WTC11 (cell line): Measurements from ENCODE around the gene FGA. TPM values are rescaled to one million over a fixed set of nuclear protein-coding genes. Genes with fewer than 3 reads are reported as not detected.

Source experiments
- ATAC-seq: fragments of 200-7000 bp; cut with Tn5 transposase; 2 replicates; pipeline ENCODE4 v1.10.0; 2021; ENCODE audit warnings: mild to moderate bottlenecking, moderate library complexity
- CTCF ChIA-PET: fragments of 300-600 bp; sonication (Branson Sonifier 250); formaldehyde crosslinking; loops from one replicate; lab custom pipeline; 2021; ENCODE audit warnings: antibody characterized with exemption; lab: Charles Lee
- POLR2A ChIA-PET: fragments of 350-600 bp; sonication (Branson Sonifier 250); formaldehyde crosslinking; loops from one replicate; lab custom pipeline; 2021; ENCODE audit warnings: antibody characterized with exemption; lab: Charles Lee
- DNase-seq: peaks from one replicate; pipeline ENCODE4 v3.0.0; 2021; ENCODE audit warnings: low spot score
- H3K27ac Mint-ChIP-seq: 2 replicates; pipeline ENCODE4 v1.8.0; 2021; ENCODE audit warnings: mixed read lengths
- H3K27me3 Mint-ChIP-seq: 2 replicates; pipeline ENCODE4 v1.8.0; 2021; ENCODE audit warnings: low read depth, mild to moderate bottlenecking, moderate library complexity, mixed read lengths
- H3K36me3 Mint-ChIP-seq: 2 replicates; pipeline ENCODE4 v1.8.0; 2021; ENCODE audit warnings: mixed read lengths
- H3K4me1 Mint-ChIP-seq: 2 replicates; pipeline ENCODE4 v1.8.0; 2022; ENCODE audit warnings: mixed read lengths
- H3K4me3 Mint-ChIP-seq: 2 replicates; pipeline ENCODE4 v1.8.0; 2021; ENCODE audit warnings: mild to moderate bottlenecking, moderate library complexity, mixed read lengths
- H3K9me3 Mint-ChIP-seq: 2 replicates; pipeline ENCODE4 v1.8.0; 2021; ENCODE audit warnings: mixed read lengths
- CREM ChIP-seq: sonication (generic); formaldehyde crosslinking; IDR thresholded peaks from 2 replicates; pipeline ENCODE4 v1.8.1; 2022; ENCODE audit warnings: mild to moderate bottlenecking, missing genetic modification reagents, moderate library complexity
- FOXJ3 ChIP-seq: sonication (generic); formaldehyde crosslinking; IDR thresholded peaks from 2 replicates; pipeline ENCODE4 v1.9.0; 2021; ENCODE audit warnings: missing genetic modification reagents, mild to moderate bottlenecking, borderline replicate concordance
- FOXK1 ChIP-seq: sonication (generic); formaldehyde crosslinking; IDR thresholded peaks from 2 replicates; pipeline ENCODE4 v1.8.0; 2022; ENCODE audit warnings: mild to moderate bottlenecking, moderate library complexity, missing genetic modification reagents
- KAT7 ChIP-seq: sonication (generic); formaldehyde crosslinking; IDR thresholded peaks from 2 replicates; pipeline ENCODE4 v1.8.1; 2023; ENCODE audit warnings: missing genetic modification reagents, mild to moderate bottlenecking, borderline replicate concordance
- PRRX2 ChIP-seq: fragments of 250-450 bp; sonication (Bioruptor Pico); IDR thresholded peaks from 2 replicates; pipeline ENCODE4 v1.8.0; 2021; ENCODE audit warnings: mild to moderate bottlenecking
- RELA ChIP-seq: sonication (generic); formaldehyde crosslinking; IDR thresholded peaks from 2 replicates; pipeline ENCODE4 v1.8.1; 2022; ENCODE audit warnings: missing genetic modification reagents, mild to moderate bottlenecking, borderline replicate concordance
- SMAD3 ChIP-seq: sonication (generic); formaldehyde crosslinking; IDR thresholded peaks from 2 replicates; pipeline ENCODE4 v1.8.0; 2022; ENCODE audit warnings: missing genetic modification reagents, mild to moderate bottlenecking, borderline replicate concordance
- TEAD1 ChIP-seq: sonication (generic); formaldehyde crosslinking; IDR thresholded peaks from 2 replicates; pipeline ENCODE4 v1.8.0; 2022; ENCODE audit warnings: mild to moderate bottlenecking, missing genetic modification reagents
- ZNF121 ChIP-seq: sonication (generic); formaldehyde crosslinking; IDR thresholded peaks from 2 replicates; pipeline ENCODE4 v1.8.0; 2023; ENCODE audit warnings: missing genetic modification reagents
- ZNF138 ChIP-seq: sonication (generic); formaldehyde crosslinking; conservative IDR thresholded peaks from 2 replicates; pipeline ENCODE4 v1.8.1; 2022; ENCODE audit warnings: mild to moderate bottlenecking, moderate library complexity, missing genetic modification reagents
- total RNA-seq: library from RNA; stranded (reverse); gene quantifications from 3 replicates; pipeline ENCODE4 v1.2.3, GENCODE V29; 2021
- TF ChIP-seq, protein P1 (sequence below): sonication (generic); formaldehyde crosslinking; IDR thresholded peaks from 2 replicates; pipeline ENCODE4 v1.8.0; 2022; ENCODE audit warnings: mild to moderate bottlenecking, missing genetic modification reagents
- TF ChIP-seq, protein P2 (sequence below): fragments of 250-450 bp; sonication (Bioruptor Pico); IDR thresholded peaks from 2 replicates; pipeline ENCODE4 v1.9.0; 2021; ENCODE audit warnings: mild to moderate bottlenecking, borderline replicate concordance
- TF ChIP-seq, protein P3 (sequence below): sonication (generic); formaldehyde crosslinking; IDR thresholded peaks from 2 replicates; pipeline ENCODE4 v1.8.0; 2022; ENCODE audit warnings: missing genetic modification reagents
- TF ChIP-seq, protein P4 (sequence below): sonication (generic); formaldehyde crosslinking; IDR thresholded peaks from 2 replicates; pipeline ENCODE4 v1.8.1; 2023; ENCODE audit warnings: mild to moderate bottlenecking, missing genetic modification reagents, borderline replicate concordance
- TF ChIP-seq, protein P5 (sequence below): sonication (generic); formaldehyde crosslinking; IDR thresholded peaks from 2 replicates; pipeline ENCODE4 v1.8.0; 2022; ENCODE audit warnings: mild to moderate bottlenecking, missing genetic modification reagents

The FGA gene
- total RNA-seq, 1 experiment from 2014 or later, result 3.2 TPM

DNA sequence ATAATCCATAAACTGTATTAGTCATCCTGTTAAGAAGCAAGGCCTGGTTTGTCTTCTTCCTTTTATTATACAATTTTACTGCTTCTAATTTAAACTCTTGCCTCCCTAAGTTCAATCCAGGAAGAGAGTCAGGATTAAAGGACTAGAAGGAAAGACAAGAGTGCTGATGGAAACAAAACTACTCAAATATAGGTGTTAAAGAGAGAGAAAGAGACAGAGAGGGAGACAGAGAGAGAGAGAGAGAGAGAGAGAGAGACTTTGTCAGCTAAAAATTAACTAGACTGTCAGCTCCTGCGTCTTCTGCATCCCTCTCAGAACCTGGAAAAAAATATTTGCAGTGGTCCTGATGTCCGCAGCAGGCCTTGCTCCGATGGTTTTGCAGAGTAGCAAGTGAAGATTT is 35.4 kb upstream of the FGA start:
- ChIA-PET POLR2A (no interaction called here), CTCF (interaction anchor here (0.6 to 6.5 kb wide), 20 partner anchors 7 to 745 kb away, joined by 3 to 96 read pairs (median 4); partner anchors contain the start of genes FGG and PLRG1)
- H3K9me3 Mint-ChIP-seq, result no peaks in the 10 kb centered on the region
- no peaks in the 10 kb centered on the region for H3K36me3 Mint-ChIP-seq
- H3K27ac Mint-ChIP-seq, result no peak overlapping the region
- ATAC-seq, result no peak
- TF ChIP-seq SMAD3, result no peak
- TF ChIP-seq, protein P1, sequence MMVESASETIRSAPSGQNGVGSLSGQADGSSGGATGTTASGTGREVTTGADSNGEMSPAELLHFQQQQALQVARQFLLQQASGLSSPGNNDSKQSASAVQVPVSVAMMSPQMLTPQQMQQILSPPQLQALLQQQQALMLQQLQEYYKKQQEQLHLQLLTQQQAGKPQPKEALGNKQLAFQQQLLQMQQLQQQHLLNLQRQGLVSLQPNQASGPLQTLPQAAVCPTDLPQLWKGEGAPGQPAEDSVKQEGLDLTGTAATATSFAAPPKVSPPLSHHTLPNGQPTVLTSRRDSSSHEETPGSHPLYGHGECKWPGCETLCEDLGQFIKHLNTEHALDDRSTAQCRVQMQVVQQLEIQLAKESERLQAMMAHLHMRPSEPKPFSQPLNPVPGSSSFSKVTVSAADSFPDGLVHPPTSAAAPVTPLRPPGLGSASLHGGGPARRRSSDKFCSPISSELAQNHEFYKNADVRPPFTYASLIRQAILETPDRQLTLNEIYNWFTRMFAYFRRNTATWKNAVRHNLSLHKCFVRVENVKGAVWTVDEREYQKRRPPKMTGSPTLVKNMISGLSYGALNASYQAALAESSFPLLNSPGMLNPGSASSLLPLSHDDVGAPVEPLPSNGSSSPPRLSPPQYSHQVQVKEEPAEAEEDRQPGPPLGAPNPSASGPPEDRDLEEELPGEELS (CRISPR knock-in tag), result no peak
- TF ChIP-seq, all 79 proteins: peak for 0
- peaks cover 10% of the 10 kb centered on the region for H3K27me3 Mint-ChIP-seq
- no peak overlapping the region for H3K4me3 Mint-ChIP-seq
- DNase-seq, result no peak
- peaks cover 2% of the 10 kb centered on the region; the same call in 1 of the 2 replicates for H3K4me1 Mint-ChIP-seq

DNA sequence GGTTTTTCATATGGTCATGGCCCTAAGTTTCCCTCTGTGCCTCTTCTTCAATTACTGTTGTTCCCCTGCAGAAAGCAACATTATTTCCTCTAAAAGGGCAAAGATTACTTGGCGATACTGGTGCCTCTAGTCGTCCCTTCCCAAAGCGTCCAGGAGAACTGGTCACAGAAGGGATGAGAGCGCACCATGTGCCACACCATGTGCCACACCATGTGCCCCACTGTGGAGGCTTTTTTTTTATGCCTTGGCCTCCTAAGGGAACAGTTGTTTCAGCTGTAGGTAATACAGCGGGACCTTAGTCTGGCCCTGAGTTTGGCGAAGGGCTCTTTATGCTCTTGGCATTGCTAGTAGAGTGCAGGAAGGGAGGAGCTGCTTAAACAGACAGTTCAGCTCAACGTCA is 33.5 kb upstream of the FGA start:
- DNase-seq, result no peak
- peaks cover 10% of the 10 kb centered on the region for H3K27me3 Mint-ChIP-seq
- ChIA-PET POLR2A (no interaction called here), CTCF (interaction anchor here (4.2 to 6.5 kb wide), 2 partner anchors 65 to 72 kb away, joined by 19 to 96 read pairs; no protein-coding TSS in a partner anchor)
- H3K36me3 Mint-ChIP-seq, result no peaks in the 10 kb centered on the region
- TF ChIP-seq, protein P2, sequence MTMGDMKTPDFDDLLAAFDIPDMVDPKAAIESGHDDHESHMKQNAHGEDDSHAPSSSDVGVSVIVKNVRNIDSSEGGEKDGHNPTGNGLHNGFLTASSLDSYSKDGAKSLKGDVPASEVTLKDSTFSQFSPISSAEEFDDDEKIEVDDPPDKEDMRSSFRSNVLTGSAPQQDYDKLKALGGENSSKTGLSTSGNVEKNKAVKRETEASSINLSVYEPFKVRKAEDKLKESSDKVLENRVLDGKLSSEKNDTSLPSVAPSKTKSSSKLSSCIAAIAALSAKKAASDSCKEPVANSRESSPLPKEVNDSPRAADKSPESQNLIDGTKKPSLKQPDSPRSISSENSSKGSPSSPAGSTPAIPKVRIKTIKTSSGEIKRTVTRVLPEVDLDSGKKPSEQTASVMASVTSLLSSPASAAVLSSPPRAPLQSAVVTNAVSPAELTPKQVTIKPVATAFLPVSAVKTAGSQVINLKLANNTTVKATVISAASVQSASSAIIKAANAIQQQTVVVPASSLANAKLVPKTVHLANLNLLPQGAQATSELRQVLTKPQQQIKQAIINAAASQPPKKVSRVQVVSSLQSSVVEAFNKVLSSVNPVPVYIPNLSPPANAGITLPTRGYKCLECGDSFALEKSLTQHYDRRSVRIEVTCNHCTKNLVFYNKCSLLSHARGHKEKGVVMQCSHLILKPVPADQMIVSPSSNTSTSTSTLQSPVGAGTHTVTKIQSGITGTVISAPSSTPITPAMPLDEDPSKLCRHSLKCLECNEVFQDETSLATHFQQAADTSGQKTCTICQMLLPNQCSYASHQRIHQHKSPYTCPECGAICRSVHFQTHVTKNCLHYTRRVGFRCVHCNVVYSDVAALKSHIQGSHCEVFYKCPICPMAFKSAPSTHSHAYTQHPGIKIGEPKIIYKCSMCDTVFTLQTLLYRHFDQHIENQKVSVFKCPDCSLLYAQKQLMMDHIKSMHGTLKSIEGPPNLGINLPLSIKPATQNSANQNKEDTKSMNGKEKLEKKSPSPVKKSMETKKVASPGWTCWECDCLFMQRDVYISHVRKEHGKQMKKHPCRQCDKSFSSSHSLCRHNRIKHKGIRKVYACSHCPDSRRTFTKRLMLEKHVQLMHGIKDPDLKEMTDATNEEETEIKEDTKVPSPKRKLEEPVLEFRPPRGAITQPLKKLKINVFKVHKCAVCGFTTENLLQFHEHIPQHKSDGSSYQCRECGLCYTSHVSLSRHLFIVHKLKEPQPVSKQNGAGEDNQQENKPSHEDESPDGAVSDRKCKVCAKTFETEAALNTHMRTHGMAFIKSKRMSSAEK (CRISPR knock-in tag), result no peak
- no peak for TF ChIP-seq RELA (CRISPR knock-in tag)
- TF ChIP-seq, protein P3, sequence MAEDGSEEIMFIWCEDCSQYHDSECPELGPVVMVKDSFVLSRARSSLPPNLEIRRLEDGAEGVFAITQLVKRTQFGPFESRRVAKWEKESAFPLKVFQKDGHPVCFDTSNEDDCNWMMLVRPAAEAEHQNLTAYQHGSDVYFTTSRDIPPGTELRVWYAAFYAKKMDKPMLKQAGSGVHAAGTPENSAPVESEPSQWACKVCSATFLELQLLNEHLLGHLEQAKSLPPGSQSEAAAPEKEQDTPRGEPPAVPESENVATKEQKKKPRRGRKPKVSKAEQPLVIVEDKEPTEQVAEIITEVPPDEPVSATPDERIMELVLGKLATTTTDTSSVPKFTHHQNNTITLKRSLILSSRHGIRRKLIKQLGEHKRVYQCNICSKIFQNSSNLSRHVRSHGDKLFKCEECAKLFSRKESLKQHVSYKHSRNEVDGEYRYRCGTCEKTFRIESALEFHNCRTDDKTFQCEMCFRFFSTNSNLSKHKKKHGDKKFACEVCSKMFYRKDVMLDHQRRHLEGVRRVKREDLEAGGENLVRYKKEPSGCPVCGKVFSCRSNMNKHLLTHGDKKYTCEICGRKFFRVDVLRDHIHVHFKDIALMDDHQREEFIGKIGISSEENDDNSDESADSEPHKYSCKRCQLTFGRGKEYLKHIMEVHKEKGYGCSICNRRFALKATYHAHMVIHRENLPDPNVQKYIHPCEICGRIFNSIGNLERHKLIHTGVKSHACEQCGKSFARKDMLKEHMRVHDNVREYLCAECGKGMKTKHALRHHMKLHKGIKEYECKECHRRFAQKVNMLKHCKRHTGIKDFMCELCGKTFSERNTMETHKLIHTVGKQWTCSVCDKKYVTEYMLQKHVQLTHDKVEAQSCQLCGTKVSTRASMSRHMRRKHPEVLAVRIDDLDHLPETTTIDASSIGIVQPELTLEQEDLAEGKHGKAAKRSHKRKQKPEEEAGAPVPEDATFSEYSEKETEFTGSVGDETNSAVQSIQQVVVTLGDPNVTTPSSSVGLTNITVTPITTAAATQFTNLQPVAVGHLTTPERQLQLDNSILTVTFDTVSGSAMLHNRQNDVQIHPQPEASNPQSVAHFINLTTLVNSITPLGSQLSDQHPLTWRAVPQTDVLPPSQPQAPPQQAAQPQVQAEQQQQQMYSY (CRISPR knock-in tag), result no peak
- no peak for TF ChIP-seq FOXK1 (CRISPR knock-in tag)
- no peak overlapping the region for H3K4me3 Mint-ChIP-seq
- peaks cover 6% of the 10 kb centered on the region; the same call in 1 of the 2 replicates for H3K4me1 Mint-ChIP-seq
- ATAC-seq, result no peak
- no peak overlapping the region for H3K27ac Mint-ChIP-seq
- H3K9me3 Mint-ChIP-seq, result no peaks in the 10 kb centered on the region

DNA sequence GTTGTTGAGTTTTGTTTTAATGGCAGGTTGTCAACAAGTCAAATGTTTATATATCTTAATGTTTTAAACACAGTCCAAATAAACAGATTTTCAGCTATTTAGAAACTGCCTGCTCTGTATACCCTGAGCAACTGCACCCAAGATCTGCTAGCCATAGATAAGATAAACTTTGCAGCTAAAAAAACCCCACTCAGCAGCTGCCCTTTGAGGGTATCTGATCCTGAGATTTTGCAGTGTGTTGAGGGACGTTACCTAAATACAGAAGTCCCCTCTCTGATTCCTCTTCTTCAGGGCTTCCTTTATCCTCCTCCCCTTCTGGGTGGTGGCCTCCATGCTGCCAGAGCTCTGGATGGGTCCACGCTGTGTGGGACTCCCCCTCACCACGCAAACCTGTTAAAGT is 32.9 kb upstream of the FGA start:
- no peaks in the 10 kb centered on the region for H3K9me3 Mint-ChIP-seq
- H3K27me3 Mint-ChIP-seq, result peaks cover 10% of the 10 kb centered on the region
- ChIA-PET POLR2A (no interaction called here), CTCF (interaction anchor here (0.7 to 6.5 kb wide), 3 partner anchors 65 to 117 kb away, joined by 3 to 96 read pairs (median 19); no protein-coding TSS in a partner anchor)
- H3K4me1 Mint-ChIP-seq, result peaks cover 10% of the 10 kb centered on the region
- no peak for ATAC-seq
- H3K27ac Mint-ChIP-seq, result no peak overlapping the region
- no peaks in the 10 kb centered on the region for H3K36me3 Mint-ChIP-seq
- no peak overlapping the region for H3K4me3 Mint-ChIP-seq
- no peak for DNase-seq
- TF ChIP-seq PRRX2 (CRISPR knock-in tag) (no peak), ZNF138 (no peak), FOXJ3 (no peak), ZNF121 (no peak), KAT7 (no peak), CREM (CRISPR knock-in tag) (no peak), TEAD1 (CRISPR knock-in tag) (no peak)
- TF ChIP-seq, protein P4, sequence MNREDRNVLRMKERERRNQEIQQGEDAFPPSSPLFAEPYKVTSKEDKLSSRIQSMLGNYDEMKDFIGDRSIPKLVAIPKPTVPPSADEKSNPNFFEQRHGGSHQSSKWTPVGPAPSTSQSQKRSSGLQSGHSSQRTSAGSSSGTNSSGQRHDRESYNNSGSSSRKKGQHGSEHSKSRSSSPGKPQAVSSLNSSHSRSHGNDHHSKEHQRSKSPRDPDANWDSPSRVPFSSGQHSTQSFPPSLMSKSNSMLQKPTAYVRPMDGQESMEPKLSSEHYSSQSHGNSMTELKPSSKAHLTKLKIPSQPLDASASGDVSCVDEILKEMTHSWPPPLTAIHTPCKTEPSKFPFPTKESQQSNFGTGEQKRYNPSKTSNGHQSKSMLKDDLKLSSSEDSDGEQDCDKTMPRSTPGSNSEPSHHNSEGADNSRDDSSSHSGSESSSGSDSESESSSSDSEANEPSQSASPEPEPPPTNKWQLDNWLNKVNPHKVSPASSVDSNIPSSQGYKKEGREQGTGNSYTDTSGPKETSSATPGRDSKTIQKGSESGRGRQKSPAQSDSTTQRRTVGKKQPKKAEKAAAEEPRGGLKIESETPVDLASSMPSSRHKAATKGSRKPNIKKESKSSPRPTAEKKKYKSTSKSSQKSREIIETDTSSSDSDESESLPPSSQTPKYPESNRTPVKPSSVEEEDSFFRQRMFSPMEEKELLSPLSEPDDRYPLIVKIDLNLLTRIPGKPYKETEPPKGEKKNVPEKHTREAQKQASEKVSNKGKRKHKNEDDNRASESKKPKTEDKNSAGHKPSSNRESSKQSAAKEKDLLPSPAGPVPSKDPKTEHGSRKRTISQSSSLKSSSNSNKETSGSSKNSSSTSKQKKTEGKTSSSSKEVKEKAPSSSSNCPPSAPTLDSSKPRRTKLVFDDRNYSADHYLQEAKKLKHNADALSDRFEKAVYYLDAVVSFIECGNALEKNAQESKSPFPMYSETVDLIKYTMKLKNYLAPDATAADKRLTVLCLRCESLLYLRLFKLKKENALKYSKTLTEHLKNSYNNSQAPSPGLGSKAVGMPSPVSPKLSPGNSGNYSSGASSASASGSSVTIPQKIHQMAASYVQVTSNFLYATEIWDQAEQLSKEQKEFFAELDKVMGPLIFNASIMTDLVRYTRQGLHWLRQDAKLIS (CRISPR knock-in tag), result no peak
- TF ChIP-seq, protein P5, sequence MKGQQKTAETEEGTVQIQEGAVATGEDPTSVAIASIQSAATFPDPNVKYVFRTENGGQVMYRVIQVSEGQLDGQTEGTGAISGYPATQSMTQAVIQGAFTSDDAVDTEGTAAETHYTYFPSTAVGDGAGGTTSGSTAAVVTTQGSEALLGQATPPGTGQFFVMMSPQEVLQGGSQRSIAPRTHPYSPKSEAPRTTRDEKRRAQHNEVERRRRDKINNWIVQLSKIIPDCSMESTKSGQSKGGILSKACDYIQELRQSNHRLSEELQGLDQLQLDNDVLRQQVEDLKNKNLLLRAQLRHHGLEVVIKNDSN (CRISPR knock-in tag), result no peak
